HFF-Myc (cell line): Measurements from ENCODE around the gene HNRNPH3.
A peak's percentile ranks its signal among the peaks of the same experiment; 100 is the strongest.
"Not testable (repeated sequence)": the region's sequence is repeated elsewhere in the genome, so short reads cannot be mapped to it uniquely, and the experiment has no call there.

Experiments used
- DNase-seq: peaks from one replicate; pipeline ENCODE4 v3.0.0-alpha.2; 2011; ENCODE audit warnings: low read depth; ENCODE audit errors: extremely low read depth
- H3K4me3 ChIP-seq: replicated peaks from 2 replicates; pipeline ENCODE4 v1.5.1; 2011; ENCODE audit warnings: low read depth, mild to moderate bottlenecking, control low read depth, low read length
- TF ChIP-seq, protein P1 (sequence below): IDR thresholded peaks from 2 replicates; pipeline ENCODE4 v1.5.1; 2012; ENCODE audit warnings: mild to moderate bottlenecking, low read depth, low read length, control low read depth; ENCODE audit errors: missing control alignments

The HNRNPH3 gene

DNA sequence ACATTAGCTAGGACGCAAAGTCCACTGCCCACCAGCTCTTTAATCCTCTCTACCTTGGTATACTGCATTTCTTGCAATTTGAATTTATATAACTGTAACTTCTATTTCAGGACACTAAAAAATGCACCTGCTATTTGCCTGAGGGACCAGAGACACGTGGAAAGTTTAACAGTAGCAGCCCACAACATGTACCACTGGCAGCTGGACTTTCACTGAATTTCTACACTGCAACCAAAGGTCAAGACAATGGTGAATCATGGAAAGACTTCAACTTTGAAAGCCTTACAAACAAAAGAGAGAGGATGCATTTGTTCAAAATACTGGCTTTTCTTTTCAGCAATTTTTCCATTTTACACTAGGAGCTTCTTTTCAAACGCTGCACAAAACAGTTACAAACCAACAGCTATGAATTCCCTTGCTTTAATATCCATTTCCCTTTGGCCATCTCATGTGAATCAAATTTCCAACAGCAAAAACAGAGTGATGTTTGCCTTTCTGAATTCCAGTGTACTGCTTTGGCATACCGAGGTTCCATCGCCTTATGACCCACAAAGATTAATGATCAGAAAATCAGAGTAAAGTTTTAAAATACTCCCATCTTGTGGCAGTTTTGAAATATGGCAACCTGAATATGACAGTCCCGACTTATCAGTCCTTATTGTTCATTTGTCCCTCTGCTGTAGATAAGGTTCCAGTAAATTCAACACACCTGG, 29.9 kb upstream of the HNRNPH3 start:
- peak; percentile 32 for DNase-seq
- TF ChIP-seq, protein P1, sequence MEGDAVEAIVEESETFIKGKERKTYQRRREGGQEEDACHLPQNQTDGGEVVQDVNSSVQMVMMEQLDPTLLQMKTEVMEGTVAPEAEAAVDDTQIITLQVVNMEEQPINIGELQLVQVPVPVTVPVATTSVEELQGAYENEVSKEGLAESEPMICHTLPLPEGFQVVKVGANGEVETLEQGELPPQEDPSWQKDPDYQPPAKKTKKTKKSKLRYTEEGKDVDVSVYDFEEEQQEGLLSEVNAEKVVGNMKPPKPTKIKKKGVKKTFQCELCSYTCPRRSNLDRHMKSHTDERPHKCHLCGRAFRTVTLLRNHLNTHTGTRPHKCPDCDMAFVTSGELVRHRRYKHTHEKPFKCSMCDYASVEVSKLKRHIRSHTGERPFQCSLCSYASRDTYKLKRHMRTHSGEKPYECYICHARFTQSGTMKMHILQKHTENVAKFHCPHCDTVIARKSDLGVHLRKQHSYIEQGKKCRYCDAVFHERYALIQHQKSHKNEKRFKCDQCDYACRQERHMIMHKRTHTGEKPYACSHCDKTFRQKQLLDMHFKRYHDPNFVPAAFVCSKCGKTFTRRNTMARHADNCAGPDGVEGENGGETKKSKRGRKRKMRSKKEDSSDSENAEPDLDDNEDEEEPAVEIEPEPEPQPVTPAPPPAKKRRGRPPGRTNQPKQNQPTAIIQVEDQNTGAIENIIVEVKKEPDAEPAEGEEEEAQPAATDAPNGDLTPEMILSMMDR: peak; percentile 32
- no peak overlapping the region for H3K4me3 ChIP-seq

DNA sequence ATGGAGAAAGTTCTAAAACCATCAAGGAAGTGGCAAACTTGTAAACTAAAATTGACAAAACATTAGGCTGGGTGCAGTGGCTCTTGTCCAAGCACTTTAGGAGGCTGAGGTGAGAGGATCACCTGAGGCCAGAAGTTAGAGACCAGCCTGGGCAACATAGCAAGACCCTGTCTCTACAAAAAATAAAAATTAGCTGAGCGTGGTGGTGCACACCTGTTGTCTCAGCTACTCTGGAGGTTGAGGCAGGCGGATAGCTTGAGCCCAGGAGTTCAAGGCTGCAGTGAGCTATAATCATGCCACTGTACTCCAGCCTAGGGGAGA, 29.4 kb upstream of the HNRNPH3 start:
- DNase-seq: no peak
- no peak overlapping the region for H3K4me3 ChIP-seq
- TF ChIP-seq, protein P1: no peak

DNA sequence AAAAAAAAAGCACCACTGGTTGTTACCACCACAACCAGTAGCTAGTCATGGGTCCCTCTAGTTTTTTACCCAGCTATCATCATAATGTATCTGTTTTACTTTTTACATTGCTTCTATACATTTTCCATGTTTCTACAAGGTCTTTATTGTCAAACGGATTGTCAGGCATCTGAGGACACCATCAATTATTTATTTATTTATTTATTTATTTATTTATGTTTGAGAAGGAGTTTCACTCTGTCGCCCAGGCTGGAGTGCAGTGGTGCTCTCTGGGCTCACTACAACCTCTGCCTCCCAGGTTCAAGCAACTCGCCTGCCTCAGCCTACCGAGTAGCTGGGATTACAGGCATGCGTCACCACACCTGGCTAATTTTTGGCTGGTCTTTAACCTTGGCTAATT, 29.0 kb upstream of the HNRNPH3 start:
- DNase-seq: no peak
- TF ChIP-seq, protein P1: no peak
- no peak overlapping the region for H3K4me3 ChIP-seq

DNA sequence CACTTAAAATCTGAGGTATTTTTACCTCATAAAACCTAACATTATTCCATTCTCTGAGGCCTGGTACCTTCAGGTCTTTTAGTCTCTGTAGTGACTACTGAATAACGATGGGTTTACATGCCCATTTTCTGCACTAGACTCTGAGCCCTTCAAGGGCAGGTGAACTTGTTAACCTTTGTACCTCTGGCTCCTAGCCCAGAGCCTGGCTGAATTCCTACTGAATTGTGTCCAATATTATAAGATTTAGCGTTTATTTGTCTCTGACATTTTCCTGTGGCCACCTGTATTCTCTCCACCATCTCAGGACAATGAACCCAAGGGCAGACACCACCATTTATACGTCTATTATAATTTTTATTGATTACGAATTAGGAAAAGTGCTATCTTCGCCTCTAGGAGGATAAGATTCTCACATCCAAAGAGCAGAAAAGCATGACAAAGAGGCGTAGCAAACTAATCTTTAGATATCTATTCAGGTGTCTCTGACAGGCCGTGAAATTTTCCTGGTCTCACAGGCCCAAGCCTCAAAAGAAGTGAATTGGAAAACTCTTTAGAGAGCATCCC, 27.9 kb upstream of the HNRNPH3 start:
- TF ChIP-seq, protein P1: no peak
- H3K4me3 ChIP-seq: no peak overlapping the region
- DNase-seq: no peak

DNA sequence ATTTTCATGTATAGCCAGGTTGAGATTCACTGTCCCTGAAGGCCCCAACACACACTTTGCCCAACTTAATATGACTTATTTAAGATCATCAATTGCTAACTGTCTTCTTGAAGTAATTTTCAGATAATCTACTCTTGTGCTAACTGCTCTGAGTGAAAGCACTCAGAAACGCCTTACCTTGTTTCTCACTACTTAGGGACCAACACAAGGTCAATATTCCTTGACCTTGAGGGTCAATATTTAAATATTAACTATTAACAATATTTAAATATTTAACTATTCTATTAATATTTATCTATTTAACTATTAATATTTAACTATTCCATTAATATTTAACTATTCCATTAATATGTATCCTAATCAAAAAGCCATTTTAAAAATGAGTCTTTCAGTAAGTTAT, 26.0 kb upstream of the HNRNPH3 start:
- H3K4me3 ChIP-seq: no peak overlapping the region
- TF ChIP-seq, protein P1: no peak
- DNase-seq: no peak

DNA sequence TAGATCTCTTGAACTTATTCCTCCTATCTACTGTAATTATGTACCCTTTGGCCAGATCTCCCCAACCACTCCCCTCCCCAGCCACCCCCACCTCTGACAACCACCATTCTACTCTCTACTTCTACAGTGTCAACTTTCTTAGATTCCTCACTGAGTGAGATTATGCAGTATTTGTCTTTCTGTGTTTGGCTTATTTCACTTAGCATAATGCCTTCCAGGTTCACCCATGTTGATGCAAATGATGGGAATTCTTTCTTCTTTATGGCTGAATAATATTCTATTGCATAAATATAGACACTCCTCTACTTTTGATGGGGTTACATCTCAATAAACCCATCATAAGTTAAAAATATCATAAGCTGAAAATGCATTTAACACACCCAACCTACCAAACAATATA, 21.3 kb upstream of the HNRNPH3 start:
- TF ChIP-seq, protein P1: no peak
- no peak for DNase-seq

DNA sequence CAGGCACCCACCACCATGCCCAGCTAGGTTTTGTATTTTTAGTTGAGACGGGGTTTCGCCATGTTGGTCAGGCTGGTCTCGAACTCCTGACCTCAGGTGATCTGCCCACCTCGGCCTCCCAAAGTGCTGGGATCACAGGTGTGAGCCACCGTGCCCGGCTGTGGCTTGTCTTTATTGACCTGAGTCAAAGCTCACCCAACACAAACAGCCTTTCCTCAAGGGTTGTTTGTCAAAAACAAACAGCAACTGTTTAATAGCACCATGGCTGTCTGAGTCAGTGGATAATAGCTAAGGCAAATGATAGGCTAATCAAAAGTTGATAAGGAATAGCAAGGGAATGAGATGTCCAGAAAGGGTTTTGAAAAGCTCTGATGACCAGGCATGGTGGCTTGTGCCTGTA, 16.9 kb upstream of the HNRNPH3 start:
- not testable (repeated sequence) for H3K4me3 ChIP-seq, DNase-seq

More for the DNA sequence above, 21.3 kb upstream of the HNRNPH3 start:
- H3K4me3 ChIP-seq: no peak overlapping the region
